Mammary epithelial cell (primary cell): Measurements from ENCODE around the gene PM20D1.

Source experiments
- EZH2 ChIP-seq: IDR thresholded peaks from 2 replicates; pipeline ENCODE4 v1.6.1; 2012; ENCODE audit warnings: low read length, inconsistent platforms, borderline replicate concordance
- TF ChIP-seq, protein P1 (sequence below), 2 donors: IDR thresholded peaks in 1 of 2; conservative IDR thresholded peaks in 1 of 2; 2 replicates each; pipeline ENCODE4 v1.5.1; 2011 to 2012; ENCODE audit warnings: inconsistent platforms in 2 of 2, low read length in 2 of 2, mild to moderate bottlenecking in 2 of 2, control low read depth in 1 of 2, low read depth in 1 of 2; ENCODE audit not compliant: insufficient read depth in 1 of 2; ENCODE audit errors: extremely low read depth in 1 of 2

DNA sequence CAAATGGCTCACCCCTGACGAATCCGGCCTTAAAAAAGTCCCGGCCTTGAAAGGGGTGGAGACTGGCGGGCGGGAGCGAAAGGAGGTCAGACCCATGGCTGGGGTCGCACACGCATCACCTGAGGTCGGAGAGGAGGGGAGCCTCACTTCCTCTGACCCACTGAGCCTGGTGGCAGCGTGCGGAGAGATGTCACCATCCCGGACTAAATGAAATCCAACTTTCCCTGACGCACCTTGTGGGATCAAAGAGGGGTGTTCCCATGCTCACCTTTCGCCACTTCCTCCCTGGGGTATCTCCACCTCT is 36.2 kb downstream of the PM20D1 start:
- TF ChIP-seq, protein P1, sequence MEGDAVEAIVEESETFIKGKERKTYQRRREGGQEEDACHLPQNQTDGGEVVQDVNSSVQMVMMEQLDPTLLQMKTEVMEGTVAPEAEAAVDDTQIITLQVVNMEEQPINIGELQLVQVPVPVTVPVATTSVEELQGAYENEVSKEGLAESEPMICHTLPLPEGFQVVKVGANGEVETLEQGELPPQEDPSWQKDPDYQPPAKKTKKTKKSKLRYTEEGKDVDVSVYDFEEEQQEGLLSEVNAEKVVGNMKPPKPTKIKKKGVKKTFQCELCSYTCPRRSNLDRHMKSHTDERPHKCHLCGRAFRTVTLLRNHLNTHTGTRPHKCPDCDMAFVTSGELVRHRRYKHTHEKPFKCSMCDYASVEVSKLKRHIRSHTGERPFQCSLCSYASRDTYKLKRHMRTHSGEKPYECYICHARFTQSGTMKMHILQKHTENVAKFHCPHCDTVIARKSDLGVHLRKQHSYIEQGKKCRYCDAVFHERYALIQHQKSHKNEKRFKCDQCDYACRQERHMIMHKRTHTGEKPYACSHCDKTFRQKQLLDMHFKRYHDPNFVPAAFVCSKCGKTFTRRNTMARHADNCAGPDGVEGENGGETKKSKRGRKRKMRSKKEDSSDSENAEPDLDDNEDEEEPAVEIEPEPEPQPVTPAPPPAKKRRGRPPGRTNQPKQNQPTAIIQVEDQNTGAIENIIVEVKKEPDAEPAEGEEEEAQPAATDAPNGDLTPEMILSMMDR (conservative IDR thresholded peaks at IDR 0.05 in 1 of 2, IDR thresholded peaks at IDR 0.05 in 1 of 2; ENCODE audit: extremely low read depth in 1 of 2, insufficient read depth in 1 of 2, low read depth in 1 of 2, low read length in 2 of 2): no peak
- TF ChIP-seq EZH2: no peak
